ENCODE data around the gene IL2. TPM values are rescaled to one million over a fixed set of nuclear protein-coding genes. Genes with fewer than 3 reads are reported as not detected.

IL2 gene
- total RNA-seq, result not detected

DNA sequence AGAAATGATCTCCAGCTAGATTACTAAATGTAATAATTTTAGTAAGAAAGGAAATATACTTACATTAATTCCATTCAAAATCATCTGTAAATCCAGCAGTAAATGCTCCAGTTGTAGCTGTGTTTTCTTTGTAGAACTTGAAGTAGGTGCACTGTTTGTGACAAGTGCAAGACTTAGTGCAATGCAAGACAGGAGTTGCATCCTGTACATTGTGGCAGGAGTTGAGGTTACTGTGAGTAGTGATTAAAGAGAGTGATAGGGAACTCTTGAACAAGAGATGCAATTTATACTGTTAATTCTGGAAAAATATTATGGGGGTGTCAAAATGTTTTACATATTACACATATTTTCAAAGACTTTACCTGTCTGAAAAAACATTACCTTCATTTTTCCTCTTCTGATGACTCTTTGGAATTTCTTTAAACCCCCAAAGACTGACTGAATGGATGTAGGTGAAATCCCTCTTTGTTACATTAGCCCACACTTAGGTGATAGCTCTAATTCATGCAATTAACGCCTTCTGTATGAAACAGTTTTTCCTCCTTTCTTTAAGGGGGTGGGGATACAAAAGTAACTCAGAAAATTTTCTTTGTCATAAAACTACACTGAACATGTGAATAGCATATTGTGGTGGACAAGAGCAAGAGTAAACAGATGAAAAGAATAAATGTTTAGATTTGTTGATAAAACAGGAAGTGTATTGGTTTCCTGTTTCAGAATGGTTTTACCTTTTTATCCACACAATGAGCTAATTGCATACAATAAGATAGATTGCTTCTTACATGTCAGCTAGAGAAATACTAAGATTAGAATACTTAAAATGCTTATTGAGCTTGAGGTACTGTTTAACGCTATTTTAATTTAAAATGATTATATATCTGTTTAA, at the start of gene IL2:
IL2 (minus strand) TSS at position 495 of the 886 bp plus-strand sequence; CDS start at position 210, 285 bp downstream.
- ATAC-seq, result no peak
- intact Hi-C loops (cut with DNase I), result no loop called here
- no peak for DNase-seq (ENCODE audit: low spot score)

DNA sequence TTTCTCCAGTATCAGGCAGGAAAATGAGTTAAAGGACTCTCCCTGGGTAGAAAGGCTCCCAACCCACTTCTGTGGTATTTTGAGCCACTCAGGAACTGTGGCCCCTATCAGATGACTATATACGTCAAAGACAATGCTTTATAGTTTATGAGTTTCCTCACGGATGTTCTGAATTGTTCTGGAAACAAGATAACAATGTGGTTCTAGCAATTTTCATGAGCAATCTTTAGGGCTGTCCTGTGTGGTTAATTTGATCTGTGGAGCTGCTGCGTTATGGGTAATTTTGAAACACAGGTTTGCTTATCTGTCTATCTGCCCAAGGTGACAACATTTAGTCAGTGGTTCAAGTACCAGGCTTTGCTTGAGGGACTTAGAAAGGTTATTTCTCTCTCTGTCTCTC, 46.7 kb upstream of the IL2 start:
- ATAC-seq (no peak), DNase-seq (ENCODE audit: low spot score) (no peak)
- intact Hi-C loops (cut with DNase I), result no loop called here

DNA sequence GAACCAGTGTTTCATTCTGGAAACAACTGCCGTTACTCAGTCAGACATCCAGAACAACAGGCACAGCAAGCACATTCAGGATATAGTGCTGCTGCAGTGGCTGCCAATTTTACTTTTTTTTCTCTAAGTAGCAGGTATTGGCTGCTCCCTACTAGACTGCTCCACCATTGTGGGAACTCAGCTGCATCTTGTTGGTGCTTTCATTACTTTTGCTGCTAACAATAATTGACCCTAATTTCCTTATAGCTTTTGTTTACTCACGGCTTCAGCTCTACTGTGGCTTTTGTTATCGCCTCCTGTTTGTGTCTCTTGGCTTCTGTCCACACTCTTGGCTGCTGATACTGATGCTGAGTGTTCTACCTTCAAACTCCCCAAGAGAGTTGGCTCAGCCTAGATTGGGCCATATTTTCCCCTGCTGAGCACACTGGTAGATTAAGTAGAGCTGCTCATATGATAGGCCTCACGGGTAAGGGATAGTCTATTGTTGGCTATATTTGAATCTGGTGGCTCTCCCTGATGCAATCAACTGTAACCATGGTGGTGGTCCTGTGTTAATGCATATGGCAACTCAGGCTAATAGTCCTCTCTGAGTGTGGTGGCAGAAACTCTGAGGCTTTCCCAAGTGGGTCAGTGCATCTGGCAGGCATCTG, 44.5 kb upstream of the IL2 start:
- intact Hi-C loops (cut with DNase I), result no loop called here
- ATAC-seq, result peak; percentile 28
- DNase-seq (ENCODE audit: low spot score), result no peak

DNA sequence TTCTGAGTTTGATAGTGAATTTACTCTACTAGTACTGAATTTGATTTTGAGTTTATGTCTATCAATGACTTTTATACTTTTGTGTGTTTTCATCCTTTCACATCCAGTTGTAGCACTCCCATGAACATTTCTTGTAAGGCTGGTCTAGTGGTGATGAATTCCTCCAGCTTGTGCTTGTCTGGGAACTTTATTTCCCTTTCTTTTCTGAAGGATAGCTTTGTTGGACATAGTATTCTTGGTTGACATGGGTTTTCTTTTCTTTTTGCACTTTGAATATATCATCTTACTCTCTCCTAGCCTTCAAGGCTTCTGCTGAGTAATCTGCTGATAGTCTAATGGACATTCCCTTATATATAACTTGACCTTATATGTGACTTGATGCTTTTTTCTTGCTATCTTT, 32.5 kb upstream of the IL2 start:
- DNase-seq (ENCODE audit: low spot score) (no peak), ATAC-seq (no peak)
- intact Hi-C loops (cut with DNase I), result no loop called here

DNA sequence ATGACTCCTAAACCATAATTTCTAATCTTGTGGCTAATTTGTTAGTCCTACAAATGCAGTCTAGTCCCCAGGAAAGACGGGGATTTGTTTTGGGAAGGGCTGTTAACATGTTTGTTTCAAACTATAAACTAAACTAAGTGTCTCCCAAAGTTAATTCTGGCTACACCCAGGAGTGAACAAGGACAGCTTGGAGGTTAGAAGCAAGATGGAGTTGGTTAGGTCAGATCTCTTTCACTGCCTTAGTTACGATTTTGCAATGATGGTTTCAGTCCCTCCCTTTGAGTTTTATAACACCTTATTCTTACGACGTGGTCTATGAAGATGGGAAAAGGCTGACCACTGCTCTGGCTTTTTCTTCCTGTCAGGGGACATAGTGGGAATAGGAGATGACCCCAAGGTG, 27.0 kb upstream of the IL2 start:
- no peak for ATAC-seq
- intact Hi-C loops (cut with DNase I), result no loop called here

DNA sequence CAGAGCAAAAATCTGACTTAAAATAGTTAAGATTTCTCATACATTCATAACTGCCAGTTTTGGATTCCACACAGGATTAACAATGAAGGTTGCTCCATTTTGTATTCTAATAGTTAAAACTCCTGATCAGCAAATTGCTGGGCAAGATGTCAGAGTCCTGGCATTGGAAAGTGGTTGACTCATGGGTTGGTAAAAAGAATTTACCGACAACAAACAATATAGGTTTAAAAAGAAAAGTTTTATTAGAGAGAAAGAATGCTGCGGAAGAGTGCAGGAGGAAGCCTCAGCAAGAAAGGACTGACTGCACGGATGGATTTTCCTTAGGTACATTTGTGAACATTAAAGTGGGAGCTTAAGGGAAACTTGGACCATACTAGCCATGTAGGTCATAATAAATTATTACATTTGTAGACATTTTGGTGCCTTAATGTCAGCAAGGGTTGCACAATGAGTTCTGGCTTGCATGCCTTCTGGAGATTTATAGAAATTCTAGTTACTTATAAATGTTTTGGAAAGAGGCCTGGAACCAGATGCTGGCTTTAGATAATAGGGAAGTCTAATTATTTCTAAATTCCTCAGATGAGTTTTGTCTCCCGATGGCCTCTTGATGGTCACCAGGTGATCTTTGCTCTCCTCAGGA, 25.4 kb upstream of the IL2 start:
- ATAC-seq, result no peak
- no peak for DNase-seq (ENCODE audit: low spot score)
- intact Hi-C loops (cut with DNase I), result no loop called here

More for the DNA sequence above, 27.0 kb upstream of the IL2 start:
- no peak for DNase-seq (ENCODE audit: low spot score)

DNA sequence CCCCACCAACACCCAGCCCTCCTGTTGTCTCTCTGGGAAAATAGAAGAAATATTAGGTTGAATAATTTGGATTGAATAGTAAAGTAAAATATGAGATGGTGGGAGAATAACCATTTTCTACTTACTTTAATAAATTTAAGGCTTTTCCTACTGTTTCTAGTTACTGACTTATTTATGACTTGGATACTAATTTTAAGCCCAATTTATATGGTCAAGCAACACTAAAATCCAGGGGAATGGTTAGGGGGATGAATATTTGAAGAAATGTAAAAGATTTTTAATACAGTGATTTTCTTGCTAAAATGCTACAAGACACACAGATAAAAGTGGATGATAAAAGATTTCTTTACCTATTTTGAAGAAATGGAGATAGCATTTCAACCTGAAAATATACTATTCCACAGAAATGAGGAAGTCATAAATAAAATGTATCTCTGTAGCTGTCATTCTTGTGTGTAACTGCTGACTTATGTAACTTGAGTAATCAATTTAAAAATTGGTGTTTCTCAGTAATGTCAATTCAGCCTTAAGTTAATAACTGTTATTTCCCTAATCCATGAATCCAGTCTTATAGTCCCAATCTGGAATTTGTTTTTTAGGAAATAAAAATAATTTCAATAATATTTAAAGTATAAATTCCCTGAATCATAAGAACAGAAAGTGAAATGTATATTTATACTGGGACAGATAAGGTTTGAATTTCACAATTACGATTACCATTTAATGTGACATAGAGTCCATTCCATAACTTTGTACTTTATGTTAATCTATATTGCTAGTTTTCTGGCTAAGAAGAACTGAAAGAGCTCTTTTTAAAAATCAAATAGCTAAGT, 24.3 kb upstream of the IL2 start:
- intact Hi-C loops (cut with DNase I), result no loop called here
- no peak for DNase-seq (ENCODE audit: low spot score)

DNA sequence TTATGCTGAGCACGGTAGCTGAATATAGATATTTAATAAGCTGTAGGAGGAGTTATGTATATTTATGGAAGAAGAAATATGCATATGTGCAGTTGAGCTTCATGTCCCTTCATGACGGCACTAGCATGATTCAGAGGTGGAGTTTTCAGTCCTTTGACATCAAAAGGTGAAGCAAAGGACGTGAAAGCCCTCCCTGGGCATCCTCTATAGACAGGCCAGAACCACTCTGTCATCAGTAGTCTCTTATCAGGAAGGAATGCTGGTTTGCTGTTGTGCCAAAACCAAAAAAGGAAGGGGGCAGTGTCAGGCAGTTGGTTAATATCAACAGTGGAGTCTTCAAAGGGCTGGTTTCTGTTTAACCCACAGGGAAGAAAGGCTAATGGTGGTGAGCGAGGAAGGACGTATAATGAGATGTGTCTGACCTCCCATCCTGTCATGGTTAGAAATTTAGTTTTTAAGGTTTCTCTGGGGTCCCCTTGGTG, 23.5 kb upstream of the IL2 start:
- DNase-seq (ENCODE audit: low spot score) (no peak), ATAC-seq (no peak)
- intact Hi-C loops (cut with DNase I), result no loop called here

More for the DNA sequence above, 24.3 kb upstream of the IL2 start:
- ATAC-seq, result no peak

DNA sequence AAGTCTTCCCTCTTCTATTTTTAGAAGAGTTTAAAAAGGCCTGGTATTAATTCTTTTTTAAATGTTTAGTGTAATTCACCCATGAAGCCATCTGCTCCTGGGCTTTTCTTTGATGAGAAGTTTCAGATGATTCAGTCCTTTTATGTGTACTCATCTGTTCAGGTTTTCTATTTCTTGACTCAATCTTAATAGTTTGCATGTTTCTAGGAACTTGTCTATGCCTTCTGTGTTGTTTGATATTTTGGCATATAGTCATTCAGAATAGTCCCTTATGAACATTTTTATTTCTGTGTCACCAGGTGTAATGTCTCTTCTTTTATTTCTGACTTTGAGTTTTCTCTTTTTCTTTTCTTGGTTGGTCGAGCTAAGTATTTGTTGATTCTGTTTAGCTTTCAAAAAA, 20.2 kb upstream of the IL2 start:
- DNase-seq (ENCODE audit: low spot score) (no peak), ATAC-seq (no peak)
- intact Hi-C loops (cut with DNase I), result no loop called here

DNA sequence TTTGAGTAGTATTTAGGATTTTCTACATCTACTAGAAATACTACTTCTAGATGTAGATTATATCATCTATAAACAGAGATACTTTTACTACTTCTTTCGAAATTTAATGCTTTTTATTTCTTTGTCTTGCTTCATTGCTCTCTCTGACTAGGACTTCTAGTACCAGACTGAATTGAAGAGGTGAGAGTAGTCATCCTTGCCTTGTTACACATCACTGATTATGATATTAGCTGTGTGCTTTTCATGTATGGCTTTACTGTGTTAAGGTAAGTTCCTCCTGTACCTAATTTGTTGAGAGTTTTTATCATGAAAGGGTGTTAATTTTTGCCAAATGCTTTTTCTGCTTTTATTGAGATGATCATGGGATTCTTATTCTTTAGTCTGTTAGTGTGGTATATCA, 19.6 kb upstream of the IL2 start:
- intact Hi-C loops (cut with DNase I), result no loop called here
- ATAC-seq (no peak), DNase-seq (ENCODE audit: low spot score) (no peak)

DNA sequence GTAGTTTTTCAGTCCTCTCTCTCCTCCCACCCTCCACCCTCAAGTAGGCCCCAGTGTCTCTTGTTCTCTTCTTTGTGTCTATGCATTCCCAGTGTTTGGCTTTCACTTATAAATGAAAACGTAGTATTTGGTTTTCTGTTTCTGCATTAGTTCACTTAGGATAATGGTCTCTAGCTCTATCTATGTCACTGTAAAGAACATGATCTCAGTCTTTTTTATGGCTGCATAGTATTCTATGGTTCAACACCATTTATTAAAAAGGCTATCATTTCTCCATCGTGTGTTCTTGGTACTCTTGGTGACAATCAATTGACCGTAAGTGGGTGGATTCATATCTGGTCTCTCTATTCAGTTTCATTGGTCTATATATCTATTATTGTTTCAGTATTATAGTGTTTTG, 18.7 kb upstream of the IL2 start:
- DNase-seq (ENCODE audit: low spot score) (no peak), ATAC-seq (no peak)
- intact Hi-C loops (cut with DNase I), result no loop called here

DNA sequence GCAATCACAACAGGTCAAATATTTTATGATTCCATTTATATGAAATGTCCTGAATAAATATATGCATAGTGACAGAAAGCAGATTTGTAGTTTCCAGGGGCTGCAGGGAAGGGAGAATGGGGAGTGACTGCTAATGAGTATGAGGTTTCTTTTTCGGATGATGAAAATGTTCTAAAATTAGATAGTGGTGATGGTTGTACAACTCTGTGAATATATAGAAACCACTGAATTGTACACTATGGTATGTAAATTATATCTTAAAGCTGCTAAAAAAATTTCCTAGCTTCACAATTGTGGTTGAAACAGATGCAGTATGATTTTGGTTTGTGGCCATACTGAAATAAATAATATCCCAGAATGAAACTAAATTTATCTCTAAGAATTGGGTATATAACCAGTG, 12.9 kb upstream of the IL2 start:
- DNase-seq (ENCODE audit: low spot score), result no peak
- ATAC-seq, result no peak
- intact Hi-C loops (cut with DNase I), result no loop called here

DNA sequence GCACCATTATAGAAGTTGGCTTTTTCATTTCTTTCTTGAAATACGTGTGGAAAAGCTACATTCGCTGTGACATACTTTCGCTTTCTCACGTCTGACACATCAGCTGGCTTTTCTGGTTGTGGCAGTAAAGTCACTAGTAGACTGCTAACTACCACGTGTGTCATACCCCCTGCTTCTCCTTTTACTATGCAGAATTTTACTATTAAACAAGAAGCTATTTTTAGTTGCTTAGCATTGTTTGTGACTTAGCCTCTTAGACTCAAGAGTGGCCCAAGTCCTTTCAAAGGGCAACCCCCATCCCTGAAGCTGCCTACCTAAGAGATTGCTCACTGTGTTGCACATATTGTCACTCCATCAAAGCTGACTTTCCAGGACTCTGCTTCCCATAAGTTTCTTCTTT, 2.1 kb upstream of the IL2 start:
- ATAC-seq, result no peak
- no peak for DNase-seq (ENCODE audit: low spot score)

DNA sequence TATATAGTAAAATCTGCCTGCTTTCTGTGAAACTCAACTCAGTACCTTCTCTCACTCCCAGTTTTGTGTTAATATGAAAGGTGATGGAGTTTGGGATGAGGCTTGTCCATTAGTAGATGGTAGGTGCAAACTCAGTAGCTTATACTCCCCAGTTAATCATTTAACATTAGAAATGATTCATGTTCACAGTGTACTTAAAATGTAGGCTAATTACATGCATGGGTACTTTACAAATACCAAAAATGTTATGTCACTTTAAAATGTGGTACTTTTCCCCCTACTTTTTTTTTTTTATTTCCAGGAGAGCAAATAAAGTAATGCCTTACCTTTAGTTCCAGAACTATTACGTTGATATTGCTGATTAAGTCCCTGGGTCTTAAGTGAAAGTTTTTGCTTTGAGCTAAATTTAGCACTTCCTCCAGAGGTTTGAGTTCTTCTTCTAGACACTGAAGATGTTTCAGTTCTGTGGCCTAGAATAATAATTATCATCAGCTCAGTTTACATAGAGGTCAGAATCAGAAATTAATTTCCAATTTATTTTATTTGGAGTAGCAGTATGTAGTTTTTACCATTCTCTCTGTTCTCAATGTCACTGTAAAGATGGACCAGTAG, 3.0 kb downstream of the IL2 start:
- no peak for ATAC-seq

More for the DNA sequence above, 2.1 kb upstream of the IL2 start:
- intact Hi-C loops (cut with DNase I), result no loop called here

DNA sequence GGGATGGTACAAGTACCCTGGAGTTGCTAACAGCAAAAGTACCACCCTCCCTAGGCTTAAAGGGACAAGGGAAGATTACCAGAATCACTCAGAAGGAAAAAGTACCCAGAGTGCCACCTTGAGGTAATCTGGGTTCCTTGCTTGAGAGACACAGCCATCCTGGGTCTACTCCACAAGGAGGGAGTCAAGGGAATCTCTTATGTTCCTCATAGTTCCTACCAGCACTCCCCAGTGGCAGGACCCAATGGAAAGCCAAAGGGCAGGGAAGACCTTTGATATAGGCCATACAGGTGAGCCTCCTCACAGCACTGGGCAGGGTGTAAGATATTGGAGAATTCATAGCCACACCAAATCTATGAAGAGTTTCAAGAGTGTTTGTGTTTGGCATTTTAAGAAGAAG, 5.7 kb downstream of the IL2 start:
- DNase-seq (ENCODE audit: low spot score) (no peak), ATAC-seq (no peak)
- intact Hi-C loops (cut with DNase I), result no loop called here

More for the DNA sequence above, 3.0 kb downstream of the IL2 start:
- DNase-seq (ENCODE audit: low spot score), result no peak
- intact Hi-C loops (cut with DNase I), result no loop called here

DNA sequence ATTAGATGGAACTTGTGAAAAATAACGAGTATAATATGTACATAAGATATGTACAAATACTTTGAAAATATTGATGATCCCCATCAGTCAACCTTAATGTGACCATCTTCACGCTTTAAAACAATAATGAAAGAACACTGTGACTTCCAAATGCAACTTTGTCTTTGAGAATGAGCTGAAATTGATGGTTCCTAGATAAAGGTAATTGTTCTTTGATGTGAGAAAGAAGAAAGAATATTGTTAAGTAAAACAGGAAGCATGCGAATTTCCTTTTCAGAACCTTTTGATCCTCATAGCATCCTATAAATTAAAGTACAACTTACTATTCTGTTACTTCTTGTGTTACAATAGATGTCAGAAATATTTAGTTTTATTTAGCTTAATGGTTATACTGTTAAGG, 22.2 kb downstream of the IL2 start:
- DNase-seq (ENCODE audit: low spot score) (no peak), ATAC-seq (no peak)
- intact Hi-C loops (cut with DNase I), result no loop called here

DNA sequence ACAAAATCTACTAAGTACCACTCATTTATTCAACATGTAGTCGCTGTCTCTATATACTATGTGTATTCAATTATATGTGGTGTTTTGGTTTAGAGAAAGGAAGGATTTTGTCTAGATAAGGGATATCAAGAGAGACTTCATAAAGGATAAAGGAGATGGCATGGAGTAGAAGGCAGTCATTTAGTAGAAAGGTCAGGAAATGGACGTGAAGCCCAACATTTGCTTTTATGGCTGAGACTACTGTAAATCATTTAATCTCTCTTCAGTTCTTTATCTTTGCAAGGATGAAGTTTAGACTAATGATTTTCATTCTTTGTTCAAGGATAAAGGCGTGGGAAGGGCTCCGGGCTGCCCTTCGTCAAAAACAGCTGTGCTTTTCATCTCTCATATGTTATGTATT, 25.2 kb downstream of the IL2 start:
- ATAC-seq, result no peak
- intact Hi-C loops (cut with DNase I), result no loop called here

DNA sequence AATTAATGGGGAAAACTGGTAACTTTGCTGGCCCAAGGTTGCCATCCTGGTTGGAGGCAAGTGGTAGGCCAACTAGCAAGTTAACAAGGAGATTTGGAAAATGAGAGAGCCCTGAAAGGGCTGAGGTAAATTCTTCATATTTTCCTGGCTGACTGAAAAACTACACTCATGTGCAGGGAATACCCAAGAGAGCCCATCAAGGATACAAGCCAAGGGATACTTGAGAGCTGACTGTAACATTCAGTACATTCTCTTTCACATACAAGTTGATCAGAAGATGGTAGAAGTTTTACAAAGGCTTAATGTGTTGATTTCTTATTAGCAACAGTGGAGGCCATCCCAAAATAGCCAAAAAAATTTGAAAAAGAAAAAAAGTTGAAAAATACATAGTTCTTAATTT, 33.3 kb downstream of the IL2 start:
- intact Hi-C loops (cut with DNase I), result no loop called here
- no peak for ATAC-seq

More for the DNA sequence above, 25.2 kb downstream of the IL2 start:
- no peak for DNase-seq (ENCODE audit: low spot score)

DNA sequence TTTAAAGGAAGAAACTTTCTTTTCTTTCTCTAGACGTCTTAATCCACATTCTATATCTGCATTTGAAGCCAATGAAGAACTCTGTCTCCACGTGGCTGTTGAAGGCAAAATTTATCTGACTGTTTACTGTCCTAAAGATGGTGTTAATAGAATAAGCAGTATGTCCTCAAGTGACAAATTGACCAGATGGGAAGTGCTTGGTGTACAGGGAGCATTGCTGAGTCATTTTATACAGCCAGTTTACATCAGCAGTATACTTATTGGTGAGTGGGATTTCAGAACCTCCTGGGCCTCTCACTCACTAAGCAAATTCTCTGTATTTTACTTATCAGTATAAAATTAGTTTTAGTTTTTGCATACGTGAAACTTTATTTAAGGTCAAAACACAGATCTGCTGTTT, 44.0 kb downstream of the IL2 start:
- ATAC-seq (no peak), DNase-seq (ENCODE audit: low spot score) (no peak)
- intact Hi-C loops (cut with DNase I), result no loop called here

More for the DNA sequence above, 33.3 kb downstream of the IL2 start:
- no peak for DNase-seq (ENCODE audit: low spot score)

Data from sciatic nerve (tissue), 2 donors.